SK-N-SH (cell line): Measurements from ENCODE around the gene TXNL4B. TPM values are rescaled to one million over a fixed set of nuclear protein-coding genes. Genes with fewer than 3 reads are reported as not detected.

Experiments used
- CTCF ChIA-PET: fragments of 300-600, 350-600 bp; formaldehyde crosslinking; extraction: SDS; loops from one replicate; lab custom pipeline; 2021; lab: Yijun Ruan, JAX
- POLR2A ChIA-PET: fragments of 350-600 bp; sonication (Branson Sonifier 250); formaldehyde crosslinking; extraction: SDS; loops from one replicate; lab custom pipeline; 2020; ENCODE audit warnings: antibody characterized with exemption, inconsistent platforms; lab: Yijun Ruan, JAX
- DNase-seq: peaks from one replicate; pipeline ENCODE4 v3.0.0; 2012
- H2AFZ ChIP-seq: fragments of 200-600 bp; sonication (generic); 2 replicates; pipeline ENCODE4 v1.8.1; 2016; ENCODE audit warnings: antibody characterized with exemption, mild to moderate bottlenecking, low read depth
- H3F3A ChIP-seq: fragments of 200-600 bp; sonication (generic); replicated peaks from 2 replicates; pipeline ENCODE3; 2016; ENCODE audit warnings: antibody characterized with exemption, mild to moderate bottlenecking; ENCODE audit not compliant: insufficient read depth
- H3K27ac ChIP-seq, 2 experiments: fragments of 200-500 bp in 1 of 2; fragments of 200-600 bp in 1 of 2; sonication (Bioruptor generic) in 1 of 2; sonication (generic), shearing (Covaris generic) in 1 of 2; 2 replicates each; pipeline versions ENCODE4 v1.5.1 to v1.6.1; 2014 to 2016; ENCODE audit warnings: low read depth in 2 of 2, inconsistent platforms in 1 of 2, low read length in 1 of 2, mild to moderate bottlenecking in 1 of 2, mixed read lengths in 1 of 2
- H3K27me3 ChIP-seq: fragments of 200-600 bp; sonication (generic), shearing (Covaris generic); 2 replicates; pipeline ENCODE4 v1.6.1; 2016; ENCODE audit warnings: mixed run types; ENCODE audit not compliant: insufficient read depth
- H3K36me3 ChIP-seq, 2 experiments: fragments of 200-500 bp in 1 of 2; fragments of 200-600 bp in 1 of 2; sonication (Bioruptor generic) in 1 of 2; sonication (generic) in 1 of 2; replicated peaks in 1 of 2; 2 replicates each; pipeline versions ENCODE3 to v1.5.1; 2014 to 2016; ENCODE audit warnings: low read length in 1 of 2, mild to moderate bottlenecking in 1 of 2; ENCODE audit not compliant: insufficient read depth in 2 of 2, control insufficient read depth in 1 of 2
- H3K4me1 ChIP-seq, 2 experiments: fragments of 200-500 bp in 1 of 2; fragments of 200-600 bp in 1 of 2; sonication (Bioruptor generic) in 1 of 2; sonication (generic), shearing (Covaris generic) in 1 of 2; 2 replicates each; pipeline versions ENCODE4 v1.5.1 to v1.6.1; 2014 to 2016; ENCODE audit warnings: low read depth in 1 of 2, low read length in 1 of 2, mixed run types in 1 of 2; ENCODE audit not compliant: insufficient read depth in 2 of 2, control insufficient read depth in 1 of 2
- H3K4me2 ChIP-seq: fragments of 200-600 bp; sonication (generic), shearing (Covaris generic); 2 replicates; pipeline ENCODE4 v1.6.1; 2017; ENCODE audit warnings: mixed run types
- H3K4me3 ChIP-seq, 2 experiments: fragments of 200-500 bp in 1 of 2; fragments of 200-600 bp in 1 of 2; sonication (Bioruptor generic) in 1 of 2; sonication (generic), shearing (Covaris generic) in 1 of 2; 2 replicates each; pipeline versions ENCODE4 v1.5.1 to v1.8.1; 2014 to 2016; ENCODE audit warnings: low read depth in 2 of 2, inconsistent platforms in 1 of 2, low read length in 1 of 2, mild to moderate bottlenecking in 1 of 2, mixed read lengths in 1 of 2, moderate library complexity in 1 of 2
- H3K79me2 ChIP-seq: fragments of 200-600 bp; sonication (generic); 2 replicates; pipeline ENCODE4 v1.8.1; 2017; ENCODE audit warnings: mild to moderate bottlenecking; ENCODE audit not compliant: insufficient read depth
- H3K9ac ChIP-seq: fragments of 200-600 bp; sonication (generic); 2 replicates; pipeline ENCODE4 v1.6.1; 2017; ENCODE audit warnings: mixed run types
- H3K9me2 ChIP-seq: fragments of 200-600 bp; sonication (generic); 2 replicates; pipeline ENCODE4 v1.6.1; 2017; ENCODE audit warnings: mixed run types
- H3K9me3 ChIP-seq: fragments of 200-600 bp; sonication (generic); 2 replicates; pipeline ENCODE4 v1.6.1; 2017; ENCODE audit warnings: mixed run types, mild to moderate bottlenecking, moderate library complexity
- H4K20me1 ChIP-seq: fragments of 200-600 bp; sonication (generic); 2 replicates; pipeline ENCODE4 v1.6.1; 2017; ENCODE audit warnings: mild to moderate bottlenecking, mixed run types; ENCODE audit not compliant: insufficient read depth
- ELF1 ChIP-seq: IDR thresholded peaks from 2 replicates; pipeline ENCODE4 v1.4.0; 2012
- EP300 ChIP-seq, 2 experiments: IDR thresholded peaks; 2 replicates each; pipeline versions ENCODE4 v1.4.0 to v1.6.1; 2012; ENCODE audit warnings: borderline replicate concordance in 1 of 2, low read depth in 1 of 2, low read length in 1 of 2
- FOXM1 ChIP-seq: IDR thresholded peaks from 2 replicates; pipeline ENCODE4 v1.4.0; 2012; ENCODE audit warnings: low read depth, mild to moderate bottlenecking
- GABPA ChIP-seq: IDR thresholded peaks from 2 replicates; pipeline ENCODE4 v1.4.0; 2012; ENCODE audit warnings: low read depth, mild to moderate bottlenecking
- JUND ChIP-seq: IDR thresholded peaks from 2 replicates; pipeline ENCODE4 v1.4.0; 2012
- MEF2A ChIP-seq: IDR thresholded peaks from 2 replicates; pipeline ENCODE4 v1.4.0; 2012; ENCODE audit warnings: low read depth, borderline replicate concordance
- NFIC ChIP-seq: IDR thresholded peaks from 2 replicates; pipeline ENCODE4 v1.4.0; 2012; ENCODE audit warnings: borderline replicate concordance
- NRF1 ChIP-seq: IDR thresholded peaks from 2 replicates; pipeline ENCODE4 v1.6.1; 2012; ENCODE audit warnings: low read depth, mild to moderate bottlenecking, low read length
- PBX3 ChIP-seq: IDR thresholded peaks from 2 replicates; pipeline ENCODE4; 2012
- RCOR1 ChIP-seq: fragments of 150-350 bp; IDR thresholded peaks from 2 replicates; pipeline ENCODE4 v1.6.1; 2017; ENCODE audit warnings: antibody characterized with exemption, low read length
- RFX5 ChIP-seq: IDR thresholded peaks from 2 replicates; pipeline ENCODE4 v1.6.1; 2012; ENCODE audit warnings: mild to moderate bottlenecking, improper control_type of control experiment, low read length
- SIN3A ChIP-seq: IDR thresholded peaks from 2 replicates; pipeline ENCODE4 v1.6.1; 2012; ENCODE audit warnings: low read depth, mild to moderate bottlenecking, low read length, moderate library complexity, borderline replicate concordance
- TAF1 ChIP-seq: IDR thresholded peaks from 2 replicates; pipeline ENCODE4 v1.6.1; 2012; ENCODE audit warnings: low read depth, mild to moderate bottlenecking, low read length, moderate library complexity, borderline replicate concordance
- USF2 ChIP-seq: fragments of 150-350 bp; IDR thresholded peaks from 2 replicates; pipeline ENCODE4 v1.6.1; 2017; ENCODE audit warnings: antibody characterized with exemption, low read length, low read depth, borderline replicate concordance
- WGBS: methylation state at CpG from one replicate; pipeline ENCODE4 v1.1.6; 2017; ENCODE audit warnings: low lambda C conversion rate; 5-methylcytosine and 5-hydroxymethylcytosine counted together
- polyA plus RNA-seq, 3 experiments: library from polyadenylated mRNA; depleted of rRNA; stranded (reverse); fragments of >200 nt; gene quantifications; 2 replicates each; pipeline ENCODE4 v1.2.3, GENCODE V29; 2012
- TF ChIP-seq, protein P1 (sequence below): IDR thresholded peaks from 2 replicates; pipeline ENCODE4 v1.4.0; 2012; ENCODE audit warnings: low read depth
- TF ChIP-seq, protein P2 (sequence below): fragments of 150-350 bp; IDR thresholded peaks from 2 replicates; pipeline ENCODE4 v1.6.1; 2016; ENCODE audit warnings: mild to moderate bottlenecking, low read depth, low read length
- TF ChIP-seq, protein P3 (sequence below): IDR thresholded peaks from 2 replicates; pipeline ENCODE4 v1.4.0; 2012; ENCODE audit warnings: low read depth, borderline replicate concordance

TXNL4B gene
- polyA plus RNA-seq, 1 of the 3 experiments (the other 2 are of a cell fraction): 8.9 TPM

DNA sequence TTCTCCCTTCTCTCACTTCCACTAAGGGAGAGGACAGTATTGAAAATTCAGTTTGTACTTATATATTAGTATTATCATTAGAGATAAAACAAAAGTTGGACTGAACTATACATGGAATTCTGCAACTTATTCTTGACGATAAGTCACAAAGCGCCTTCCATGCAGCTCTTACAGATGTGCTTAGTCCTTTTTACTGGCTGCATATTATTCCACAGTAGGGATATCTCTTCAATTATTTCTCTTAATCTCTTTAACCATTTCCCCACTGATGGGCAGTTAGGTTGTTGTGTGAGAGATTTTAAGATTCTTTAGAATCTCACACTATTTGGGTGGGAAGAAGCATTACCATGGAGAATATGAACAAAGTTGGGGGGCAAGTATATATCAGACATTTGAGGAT, 46.5 kb upstream of the TXNL4B start:
- POLR2A ChIA-PET: no interaction called here
- 91% methylated on average over 2 of the region's 2 CpGs for WGBS

More for the DNA sequence above, 46.5 kb upstream of the TXNL4B start:
- TF ChIP-seq, protein P1, sequence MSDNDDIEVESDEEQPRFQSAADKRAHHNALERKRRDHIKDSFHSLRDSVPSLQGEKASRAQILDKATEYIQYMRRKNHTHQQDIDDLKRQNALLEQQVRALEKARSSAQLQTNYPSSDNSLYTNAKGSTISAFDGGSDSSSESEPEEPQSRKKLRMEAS: no peak
- TF ChIP-seq NFIC: no peak
- TF ChIP-seq, protein P2, sequence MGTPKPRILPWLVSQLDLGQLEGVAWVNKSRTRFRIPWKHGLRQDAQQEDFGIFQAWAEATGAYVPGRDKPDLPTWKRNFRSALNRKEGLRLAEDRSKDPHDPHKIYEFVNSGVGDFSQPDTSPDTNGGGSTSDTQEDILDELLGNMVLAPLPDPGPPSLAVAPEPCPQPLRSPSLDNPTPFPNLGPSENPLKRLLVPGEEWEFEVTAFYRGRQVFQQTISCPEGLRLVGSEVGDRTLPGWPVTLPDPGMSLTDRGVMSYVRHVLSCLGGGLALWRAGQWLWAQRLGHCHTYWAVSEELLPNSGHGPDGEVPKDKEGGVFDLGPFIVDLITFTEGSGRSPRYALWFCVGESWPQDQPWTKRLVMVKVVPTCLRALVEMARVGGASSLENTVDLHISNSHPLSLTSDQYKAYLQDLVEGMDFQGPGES: no peak
- no peak for TF ChIP-seq ELF1
- TF ChIP-seq FOXM1: no peak
- TF ChIP-seq, protein P3, sequence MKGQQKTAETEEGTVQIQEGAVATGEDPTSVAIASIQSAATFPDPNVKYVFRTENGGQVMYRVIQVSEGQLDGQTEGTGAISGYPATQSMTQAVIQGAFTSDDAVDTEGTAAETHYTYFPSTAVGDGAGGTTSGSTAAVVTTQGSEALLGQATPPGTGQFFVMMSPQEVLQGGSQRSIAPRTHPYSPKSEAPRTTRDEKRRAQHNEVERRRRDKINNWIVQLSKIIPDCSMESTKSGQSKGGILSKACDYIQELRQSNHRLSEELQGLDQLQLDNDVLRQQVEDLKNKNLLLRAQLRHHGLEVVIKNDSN: no peak
- no peak for TF ChIP-seq NRF1
- TF ChIP-seq SIN3A: no peak
- no peak for TF ChIP-seq PBX3
- TF ChIP-seq TAF1: no peak
- TF ChIP-seq RFX5: no peak
- no peak for TF ChIP-seq GABPA
- TF ChIP-seq USF2: no peak
- no peak for TF ChIP-seq MEF2A
- no peak for TF ChIP-seq JUND
- no peak for TF ChIP-seq RCOR1
- no peak for TF ChIP-seq EP300 (IDR thresholded peaks at IDR 0.05; ENCODE audit: borderline replicate concordance in 1 of 2, low read depth in 1 of 2, low read length in 1 of 2)
- Histone ChIP-seq H3K27me3 (no peaks in the 10 kb centered on the region), H3K9ac (no peak overlapping the region), H3K27ac (no peak overlapping the region), H3K79me2 (no peaks in the 10 kb centered on the region), H3K9me3 (no peaks in the 10 kb centered on the region), H3F3A (no peaks in the 10 kb centered on the region), H3K9me2 (no peaks in the 10 kb centered on the region), H3K36me3 (no peaks in the 10 kb centered on the region), H3K4me1 (no peaks in the 10 kb centered on the region), H3K4me2 (no peak overlapping the region), H4K20me1 (no peaks in the 10 kb centered on the region), H2AFZ (no peak overlapping the region), H3K4me3 (no peak overlapping the region)
- DNase-seq: no peak
- CTCF ChIA-PET: interaction anchor here (0.9 to 3.4 kb wide), 2 partner anchors 15 to 56 kb away, joined by 3 to 15 read pairs; no protein-coding TSS in a partner anchor
